ENCODE measurements around the gene C19orf81. TPM values are rescaled to one million over a fixed set of nuclear protein-coding genes. Genes with fewer than 3 reads are reported as not detected.

The C19orf81 gene
- 3.3 to 13.3 TPM (median 11.5 TPM) in 5 replicates for total RNA-seq (2022; extraction: Qiagen RNA extraction)

DNA sequence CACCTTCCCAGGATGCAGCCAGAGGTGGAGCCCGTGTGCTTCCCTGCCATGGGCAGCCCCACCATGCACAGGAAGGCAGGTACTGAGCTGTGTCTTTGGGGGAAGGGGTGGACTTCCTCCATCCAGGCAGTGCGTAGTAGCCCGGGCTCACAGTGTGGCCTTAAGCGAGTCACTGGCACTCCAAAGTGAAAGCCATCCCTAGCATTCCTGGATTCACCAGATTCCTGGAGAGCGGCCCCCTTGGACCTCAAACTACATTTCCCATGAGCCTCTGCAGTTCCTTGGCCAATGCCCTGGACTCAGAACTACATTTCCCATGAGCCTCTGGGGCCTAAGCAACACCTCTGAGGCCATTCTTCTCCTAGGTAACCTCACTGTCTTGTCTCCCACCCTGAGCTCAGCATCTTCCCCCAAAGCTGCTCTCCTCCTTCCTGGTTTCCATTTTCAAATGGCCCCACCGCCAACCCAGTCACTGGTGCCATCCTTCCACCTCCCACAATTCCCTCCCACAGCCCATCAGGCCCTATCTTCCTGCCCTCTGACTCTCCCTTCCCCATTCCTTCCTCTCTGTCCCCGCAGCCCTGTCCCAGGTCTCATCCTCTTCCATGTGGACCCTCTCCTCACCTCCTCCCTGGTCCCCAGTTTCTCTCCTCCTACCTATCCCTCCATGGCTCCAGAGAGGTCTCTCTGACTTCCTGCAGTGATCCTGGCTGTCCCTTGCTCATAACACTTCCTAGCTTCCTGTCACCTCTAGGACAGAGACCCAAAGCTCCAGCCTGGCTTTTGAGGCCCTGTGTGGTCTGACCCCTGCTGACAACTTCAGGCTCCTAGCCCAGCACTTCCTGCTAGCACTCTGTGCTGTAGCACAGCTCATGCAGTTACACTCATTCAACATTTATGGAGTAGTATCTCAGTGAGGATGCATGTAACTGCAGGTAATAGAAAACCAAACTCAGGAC is at the start of gene C19orf81:
Gene C19orf81 (plus strand): TSS at position 13 of the 959 bp plus-strand sequence. CDS start 0 bp downstream, at position 13.

DNA sequence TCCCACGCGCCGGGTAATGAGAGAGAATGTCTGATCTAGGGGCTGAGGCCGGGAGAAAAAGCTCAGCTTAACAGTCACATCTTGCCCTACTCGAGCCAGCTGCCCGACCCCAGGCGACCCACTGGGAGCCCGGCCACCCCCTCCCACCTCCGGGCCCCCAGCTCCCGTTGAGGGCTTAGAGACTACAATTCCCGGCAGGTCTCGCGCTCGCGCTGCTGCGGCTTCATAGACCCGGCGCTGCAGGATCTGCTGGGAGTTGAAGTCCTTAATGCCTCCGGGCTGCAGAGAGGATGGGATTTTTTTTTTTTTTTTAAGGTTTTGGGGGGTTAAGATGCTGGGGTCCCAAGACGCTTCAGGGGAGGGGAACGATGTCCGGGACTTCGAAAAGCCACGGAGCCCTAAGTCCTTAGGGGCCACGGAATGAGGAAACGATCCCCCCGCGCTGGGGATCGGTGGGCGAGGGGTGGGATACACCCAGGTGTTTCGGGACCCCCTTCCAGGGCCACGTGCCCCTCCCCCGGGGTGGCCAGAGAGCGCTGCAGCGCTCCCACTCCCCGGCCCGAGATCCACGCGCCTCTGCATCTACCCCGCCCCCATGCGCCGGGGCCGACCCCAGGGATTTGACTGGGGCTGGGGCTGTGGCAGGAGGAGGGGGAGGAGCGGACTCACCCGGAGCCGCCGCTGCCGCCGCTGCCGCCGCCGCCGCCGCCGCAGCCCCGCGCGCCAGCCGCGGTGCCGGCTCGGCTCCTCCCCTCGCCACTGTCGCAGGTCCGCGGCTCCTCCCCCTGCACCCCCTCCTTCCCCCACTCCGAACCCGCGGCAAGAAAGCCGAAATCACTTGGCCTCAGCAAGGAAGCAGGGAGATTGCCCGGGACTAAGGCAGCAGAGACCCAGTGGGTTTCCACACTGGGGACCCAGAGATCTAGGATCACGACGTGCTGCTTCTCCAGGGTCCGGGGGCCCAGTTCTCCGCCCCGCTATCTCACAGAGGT is 9.8 kb upstream of the C19orf81 start, which contains the start of gene SYT3:
Gene SYT3 (minus strand): TSS at position 761 of the 992 bp plus-strand sequence. CDS start 2,470 bp downstream, outside the sequence.

Other genes with a start within 250 kb of the C19orf81 start
- 0.06 to 0.45 TPM (median 0.24 TPM) in 5 replicates for gene SPIB, start 230.5 kb upstream of the C19orf81 start, total RNA-seq (2022; extraction: Qiagen RNA extraction)
- 0.03 TPM in 1 of 5 replicates, not detected in the others for gene MYBPC2, start 216.6 kb upstream of the C19orf81 start, total RNA-seq (2022; extraction: Qiagen RNA extraction)
- 104 to 157 TPM (median 156 TPM) in 5 replicates for gene EMC10, start 172.9 kb upstream of the C19orf81 start, total RNA-seq (2022; extraction: Qiagen RNA extraction)
- 1.5 to 2.5 TPM (median 2.1 TPM) in 5 replicates for gene GARIN5A, start 172.6 kb upstream of the C19orf81 start, total RNA-seq (2022; extraction: Qiagen RNA extraction)
- gene JOSD2, start 138.3 kb upstream of the C19orf81 start, total RNA-seq (2022; extraction: Qiagen RNA extraction) = 54.0 to 88.6 TPM (median 84.1 TPM) in 5 replicates
- gene ASPDH, start 135.5 kb upstream of the C19orf81 start, total RNA-seq (2022; extraction: Qiagen RNA extraction) = not detected in 5 replicates
- gene LRRC4B, start 81.0 kb upstream of the C19orf81 start, total RNA-seq (2022; extraction: Qiagen RNA extraction) = 0.28 to 0.51 TPM (median 0.50 TPM) in 5 replicates
- gene SYT3, start 9.6 kb upstream of the C19orf81 start, total RNA-seq (2022; extraction: Qiagen RNA extraction) = 0.33 to 1.0 TPM (median 0.50 TPM) in 5 replicates
- 0.02 to 0.34 TPM (median 0.20 TPM) in 5 replicates for gene SHANK1, start 70.4 kb downstream of the C19orf81 start, total RNA-seq (2022; extraction: Qiagen RNA extraction)
- gene CLEC11A, start 73.9 kb downstream of the C19orf81 start, total RNA-seq (2022; extraction: Qiagen RNA extraction) = 7.2 to 11.4 TPM (median 10.0 TPM) in 5 replicates
- gene GPR32, start 121.0 kb downstream of the C19orf81 start, total RNA-seq (2022; extraction: Qiagen RNA extraction) = not detected in 5 replicates
- gene ACP4, start 141.0 kb downstream of the C19orf81 start, total RNA-seq (2022; extraction: Qiagen RNA extraction) = not detected in 5 replicates
- 0.20 to 0.21 TPM (median 0.20 TPM) in 3 of 5 replicates, not detected in the others for gene KLK1, start 174.3 kb downstream of the C19orf81 start, total RNA-seq (2022; extraction: Qiagen RNA extraction)
- not detected in 5 replicates for gene KLK15, start 184.1 kb downstream of the C19orf81 start, total RNA-seq (2022; extraction: Qiagen RNA extraction)
- gene KLK3, start 205.5 kb downstream of the C19orf81 start, total RNA-seq (2022; extraction: Qiagen RNA extraction) = not detected in 5 replicates
- 0.40 TPM in 1 of 5 replicates, not detected in the others for gene KLK2, start 224.0 kb downstream of the C19orf81 start, total RNA-seq (2022; extraction: Qiagen RNA extraction)